Fibroblast of lung (primary cell): ENCODE data around the gene LMNA.

Experiments
- CTCF ChIP-seq, 2 donors: IDR thresholded peaks in 1 of 2; conservative IDR thresholded peaks in 1 of 2; 1 replicate in 1 of 2; 2 replicates in 1 of 2; pipeline ENCODE4 v1.5.1; 2011 to 2012; ENCODE audit warnings: low read length in 2 of 2, control low read depth in 1 of 2, inconsistent platforms in 1 of 2, low read depth in 1 of 2, mild to moderate bottlenecking in 1 of 2
- EZH2 ChIP-seq: IDR thresholded peaks from 2 replicates; pipeline ENCODE4 v1.5.1; 2012; ENCODE audit warnings: low read length, control low read depth, mild to moderate bottlenecking; ENCODE audit errors: missing control alignments

- TF ChIP-seq CTCF (conservative IDR thresholded peaks at IDR 0.05 in 1 of 2, IDR thresholded peaks at IDR 0.05 in 1 of 2; ENCODE audit: low read depth in 1 of 2, low read length in 2 of 2) (no peak), EZH2 (no peak)
These were observed 35.1 kb downstream of the LMNA start for GRCh38 chr1:156149374-156150332.
